SKM-1 treated with dmso at 0.1 percent for 144 hours (cell line): ENCODE results near the gene YRDC.
"Not testable (repeated sequence)": the region's sequence is repeated elsewhere in the genome, so short reads cannot be mapped to it uniquely, and the experiment has no call there.

Source experiments
- DNase-seq: peaks from one replicate; lab custom pipeline; 2025; ENCODE audit not compliant: unreplicated experiment; lab: John Stamatoyannopoulos, UW

The YRDC gene

DNA sequence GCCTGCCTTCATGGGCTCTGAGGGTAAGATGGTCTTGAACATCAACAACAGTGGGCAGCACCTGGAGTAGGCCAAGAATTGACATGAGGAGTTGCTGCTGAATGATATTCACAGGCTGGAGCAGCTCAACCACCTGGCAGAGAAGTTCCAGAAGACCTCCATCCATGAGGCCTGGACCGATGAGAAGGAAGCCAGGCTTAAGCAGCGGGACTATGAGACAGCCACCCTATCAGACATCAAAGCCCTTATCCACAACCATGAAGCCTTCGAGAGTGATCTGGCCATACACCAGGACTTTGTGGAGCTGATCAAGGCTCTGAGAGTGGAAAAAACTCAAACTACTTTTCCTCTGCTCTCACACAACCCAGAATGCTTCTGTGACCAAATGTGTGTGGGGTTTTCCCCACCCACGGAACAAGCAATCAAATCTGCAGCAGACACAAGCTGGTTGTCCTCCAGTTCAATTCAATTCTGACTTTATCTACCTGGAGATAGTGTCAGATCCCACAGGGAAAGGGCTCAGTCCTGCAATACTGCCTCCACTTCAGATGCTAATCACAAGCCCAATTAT lies 31.0 kb downstream of the YRDC start:
- DNase-seq = no peak

DNA sequence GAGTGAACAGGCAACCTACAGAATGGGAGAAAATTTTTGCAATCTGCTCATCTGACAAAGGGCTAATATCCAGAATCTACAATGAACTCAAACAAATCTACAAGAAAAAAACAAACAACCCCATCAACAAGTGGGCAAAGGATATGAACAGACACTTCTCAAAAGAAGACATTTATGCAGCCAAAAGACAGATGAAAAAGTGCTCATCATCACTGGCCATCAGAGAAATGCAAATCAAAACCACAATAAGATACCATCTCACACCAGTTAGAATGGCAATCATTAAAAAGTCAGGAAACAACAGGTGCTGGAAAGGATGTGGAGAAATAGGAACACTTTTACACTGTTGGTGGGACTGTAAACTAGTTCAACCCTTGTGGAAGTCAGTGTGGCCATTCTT lies 36.6 kb downstream of the YRDC start:
- not testable (repeated sequence) for DNase-seq

DNA sequence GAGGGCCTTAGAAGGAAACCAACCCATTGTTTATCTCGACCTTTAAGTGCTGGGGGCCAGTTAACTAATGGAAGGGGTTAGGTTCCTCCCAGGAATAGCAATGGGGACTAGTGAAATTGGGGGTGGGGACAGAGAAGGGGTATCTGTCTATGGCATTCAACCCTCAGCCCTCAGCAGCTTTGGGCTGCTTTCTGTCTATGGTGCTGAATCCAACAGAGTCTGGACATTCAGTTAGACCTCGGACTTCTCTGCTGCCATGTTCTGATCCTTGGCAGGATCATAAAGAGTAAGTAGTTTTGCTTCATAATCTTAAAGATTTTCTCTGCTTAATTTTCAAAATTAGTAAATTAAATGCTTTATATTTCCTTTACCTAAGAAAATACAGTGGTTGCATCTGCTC lies 40.5 kb downstream of the YRDC start:
- DNase-seq = no peak

DNA sequence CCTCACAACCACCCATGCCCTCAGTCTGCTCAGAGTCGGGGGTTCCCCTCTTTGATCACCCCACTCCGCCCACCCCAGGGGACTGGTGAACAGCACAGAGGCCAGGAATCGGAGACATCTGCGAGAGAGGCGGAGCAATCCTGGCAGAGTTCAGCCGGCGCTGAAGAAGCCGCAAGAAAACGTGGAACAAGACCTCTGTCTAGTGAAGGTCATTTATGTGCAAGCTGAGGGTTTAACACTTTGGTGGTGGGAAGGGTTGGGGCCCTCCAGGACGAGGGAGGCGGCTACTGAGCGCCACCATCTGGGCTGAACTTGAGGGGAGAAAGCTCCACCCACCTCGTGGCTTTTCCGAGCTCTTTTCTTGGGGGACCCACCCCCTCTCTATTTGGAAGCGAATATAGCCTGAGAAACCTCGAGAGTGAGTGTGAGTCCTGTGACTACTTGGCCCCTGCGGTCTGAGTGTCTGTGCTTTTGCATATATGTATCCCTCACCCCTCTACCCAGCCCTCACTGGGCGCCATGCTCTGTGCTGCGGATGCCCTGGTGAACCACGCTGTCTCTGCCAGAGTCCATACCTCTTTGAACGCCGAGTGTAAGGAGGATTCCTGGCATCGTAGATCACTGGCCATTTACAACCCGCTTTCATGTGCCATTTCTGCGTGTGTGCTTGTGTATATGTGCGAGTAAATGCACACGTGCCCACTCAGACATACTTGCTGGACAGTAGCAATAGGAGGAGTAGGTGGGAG lies 41.9 kb downstream of the YRDC start:
- no peak for DNase-seq

DNA sequence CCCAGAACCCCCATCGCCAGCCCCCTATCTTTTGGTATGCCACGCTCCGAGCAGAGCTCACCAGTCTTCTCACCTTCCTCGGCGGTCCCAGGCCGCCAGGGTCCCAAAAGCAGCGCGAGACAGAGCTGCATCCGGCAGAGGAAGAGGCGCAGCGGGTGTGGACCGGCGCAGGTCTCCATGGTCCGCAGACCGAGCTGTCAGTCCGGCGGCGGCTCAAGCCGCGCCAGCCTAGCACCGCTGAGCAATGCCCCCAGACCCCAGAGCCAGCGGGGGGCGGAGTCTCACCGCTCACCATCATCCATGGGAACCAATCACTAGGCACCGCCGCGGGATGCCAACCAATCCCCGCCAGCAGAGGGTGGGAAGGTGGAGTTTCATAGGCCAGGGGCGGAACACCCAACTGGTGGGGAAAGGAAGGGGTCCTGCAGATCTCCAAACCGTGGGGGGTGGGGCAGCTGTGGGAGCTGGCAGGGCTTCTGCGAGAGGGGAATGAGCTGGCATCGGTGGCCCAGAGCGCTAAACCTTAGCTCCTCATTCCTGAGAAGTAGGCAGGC lies 43.0 kb downstream of the YRDC start, which contains the start of gene EPHA10:
EPHA10 (minus strand) TSS at position 233 of the 554 bp plus-strand sequence; CDS start at position 179, 54 bp downstream.
- DNase-seq = no peak

DNA sequence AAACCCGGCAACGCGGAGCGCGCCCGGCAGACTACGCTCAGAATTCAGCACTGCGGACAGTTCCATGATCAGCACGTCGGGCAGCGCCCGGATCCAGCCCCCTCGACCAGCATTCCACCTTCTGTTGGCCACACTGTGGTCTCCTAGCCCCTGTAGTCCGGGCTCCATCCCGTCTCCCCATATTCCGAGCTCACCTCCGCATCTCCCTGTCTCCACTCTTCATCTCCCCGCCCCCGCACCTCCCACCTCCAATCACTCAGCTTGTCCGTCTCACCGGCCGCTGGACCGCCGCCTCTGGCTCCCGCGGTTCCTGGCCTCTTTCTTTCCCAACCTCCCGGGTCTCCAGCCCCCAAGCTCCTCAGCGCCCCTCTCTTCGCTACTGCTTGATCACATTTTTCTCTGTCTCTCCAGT lies 43.6 kb downstream of the YRDC start:
- no peak for DNase-seq

DNA sequence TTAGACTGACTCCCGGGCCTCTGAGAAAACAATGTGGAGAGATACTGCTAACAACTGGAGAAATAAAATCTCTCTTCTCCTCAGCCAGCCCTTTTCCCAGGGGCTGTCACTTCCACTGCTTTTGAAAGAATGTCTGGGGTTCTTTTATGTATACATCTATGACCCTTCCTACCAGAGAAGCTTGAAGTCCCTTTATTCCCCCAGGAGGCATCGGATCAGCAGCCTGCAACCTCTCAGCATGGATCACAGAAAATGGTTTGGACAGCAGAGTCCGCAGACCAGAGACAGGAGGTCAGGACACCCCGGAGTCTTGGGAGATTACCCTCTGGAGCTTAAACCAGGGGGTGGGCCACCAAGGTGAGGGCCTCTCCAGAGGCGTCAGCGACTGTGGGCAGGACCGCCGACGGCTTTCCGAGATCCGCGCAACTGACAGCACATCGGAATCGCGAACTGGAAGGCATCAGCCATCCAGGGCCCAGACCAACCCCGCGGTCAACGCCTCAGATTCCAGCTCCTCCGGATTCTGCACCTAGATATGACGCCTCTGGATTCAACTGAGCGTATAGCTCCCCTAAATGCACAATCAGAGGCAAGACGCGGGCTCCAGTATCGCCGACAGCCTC lies 44.1 kb downstream of the YRDC start:
- DNase-seq = no peak

DNA sequence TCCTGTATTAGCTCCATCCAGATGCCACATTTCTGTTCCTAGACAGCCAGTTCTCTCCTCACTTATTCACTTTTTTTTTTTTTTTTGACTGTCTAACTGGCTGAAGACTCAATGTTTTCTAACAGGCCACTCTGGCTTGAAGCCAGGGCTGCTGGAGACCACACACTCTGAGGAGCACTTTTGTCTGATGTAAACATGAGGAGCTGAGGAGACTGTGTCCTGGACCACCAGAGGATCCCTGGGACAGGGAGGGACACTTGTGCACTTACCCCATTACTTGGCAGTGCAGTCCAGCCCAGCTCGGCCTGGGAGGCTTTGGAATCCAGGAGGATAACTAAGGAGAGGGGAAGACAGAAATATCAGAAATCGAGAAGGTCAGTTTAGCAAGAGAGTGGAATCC lies 45.5 kb downstream of the YRDC start:
- no peak for DNase-seq

DNA sequence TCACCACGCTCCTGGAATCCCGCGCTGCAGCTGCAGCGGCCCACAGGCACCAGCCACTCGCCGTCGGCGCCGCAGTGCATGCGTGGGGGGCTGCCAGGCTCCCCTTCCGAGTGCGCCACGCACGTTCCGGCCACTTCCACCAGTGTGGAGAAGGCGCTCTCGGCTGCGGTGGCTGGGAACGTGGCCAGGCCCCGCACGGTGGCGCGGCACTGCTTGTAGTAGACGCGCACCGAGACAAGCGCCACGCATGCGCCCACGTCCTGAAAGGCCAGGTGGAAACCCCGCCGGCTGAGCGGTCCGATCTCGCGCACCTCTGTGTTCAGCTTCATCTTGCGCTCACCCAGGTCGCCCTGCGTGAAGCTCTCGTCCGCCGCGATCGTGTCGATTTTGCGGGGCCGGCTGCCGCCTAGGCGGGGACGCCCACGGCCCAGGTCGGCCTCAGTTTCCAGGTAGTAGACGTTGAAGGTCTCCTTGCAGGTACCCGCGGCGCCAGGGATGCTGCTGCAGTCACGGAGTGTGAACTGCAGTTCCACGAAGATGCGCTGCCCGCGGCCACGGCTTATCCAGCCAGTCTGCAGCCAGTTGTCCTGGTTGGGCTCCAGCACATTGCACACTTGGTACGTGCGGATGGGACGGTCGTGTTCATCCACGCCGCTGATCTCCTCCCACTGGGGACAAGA lies 46.5 kb downstream of the YRDC start:
- DNase-seq = no peak

DNA sequence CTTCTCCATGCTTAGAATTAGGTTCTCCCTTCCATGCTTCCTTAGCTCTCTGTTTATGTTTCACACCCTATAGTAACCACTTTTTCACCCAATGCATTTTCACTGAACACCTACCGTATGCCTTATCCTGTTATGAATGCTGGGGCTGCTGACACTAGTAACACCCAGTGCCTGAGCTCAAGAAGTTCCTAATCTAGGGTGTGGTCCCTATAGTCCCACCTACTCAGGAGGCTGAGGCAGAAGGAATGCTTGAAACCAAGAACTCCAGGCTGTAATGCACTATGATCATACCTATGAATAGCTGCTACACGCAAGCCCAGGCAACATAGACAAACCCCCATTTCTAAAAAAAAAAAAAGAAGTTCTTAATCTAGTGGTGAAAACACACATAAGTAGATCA lies 48.6 kb downstream of the YRDC start:
- no peak for DNase-seq

DNA sequence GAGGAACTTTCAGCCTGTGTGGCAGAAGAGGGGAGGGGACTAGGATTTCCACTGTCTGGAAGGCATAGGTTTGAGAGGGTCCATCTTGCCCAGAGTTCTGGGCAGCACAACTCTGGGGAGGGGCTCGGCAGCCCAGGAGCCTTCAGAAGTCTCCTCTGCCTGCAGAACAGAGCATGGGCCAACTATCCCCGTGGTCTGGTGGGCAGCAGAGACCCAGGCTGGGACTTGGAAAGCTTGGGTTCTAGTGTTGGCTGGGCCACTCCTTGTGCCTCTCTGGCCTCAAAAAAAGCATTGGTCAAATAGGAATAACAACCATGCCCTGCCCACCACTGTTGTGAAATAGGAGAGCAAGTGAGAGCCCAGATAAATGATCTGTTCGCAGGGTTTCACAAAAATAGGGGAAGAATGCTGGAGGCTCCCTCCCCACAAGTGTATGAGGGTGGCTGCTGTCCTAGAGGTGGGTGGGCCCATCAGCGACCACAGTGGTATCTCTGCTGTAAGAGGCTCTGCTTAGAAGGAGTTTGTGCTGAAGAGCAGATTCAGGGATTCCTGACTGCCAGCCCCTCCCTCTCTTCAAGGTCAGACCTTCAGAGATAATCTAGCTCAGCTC lies 52.0 kb downstream of the YRDC start:
- DNase-seq = no peak

DNA sequence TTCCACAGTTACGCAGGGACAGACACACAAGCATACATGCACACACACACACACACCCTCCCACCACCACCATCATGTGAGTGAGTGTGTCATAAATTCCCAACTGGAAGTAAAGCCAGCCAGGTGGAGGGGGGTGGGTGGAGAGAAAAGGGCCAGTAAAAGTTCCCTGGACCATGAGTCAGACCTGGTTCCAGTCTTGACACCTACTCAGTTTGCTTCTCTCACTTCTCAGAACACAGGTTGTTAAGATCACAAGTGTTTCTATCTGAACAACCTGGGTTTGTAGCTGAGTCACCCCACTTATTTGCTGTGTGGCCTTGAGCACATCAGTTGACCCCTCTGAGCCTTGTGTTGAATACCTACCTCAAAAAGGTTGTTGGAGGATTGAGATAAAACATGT lies 52.7 kb downstream of the YRDC start:
- DNase-seq = no peak

DNA sequence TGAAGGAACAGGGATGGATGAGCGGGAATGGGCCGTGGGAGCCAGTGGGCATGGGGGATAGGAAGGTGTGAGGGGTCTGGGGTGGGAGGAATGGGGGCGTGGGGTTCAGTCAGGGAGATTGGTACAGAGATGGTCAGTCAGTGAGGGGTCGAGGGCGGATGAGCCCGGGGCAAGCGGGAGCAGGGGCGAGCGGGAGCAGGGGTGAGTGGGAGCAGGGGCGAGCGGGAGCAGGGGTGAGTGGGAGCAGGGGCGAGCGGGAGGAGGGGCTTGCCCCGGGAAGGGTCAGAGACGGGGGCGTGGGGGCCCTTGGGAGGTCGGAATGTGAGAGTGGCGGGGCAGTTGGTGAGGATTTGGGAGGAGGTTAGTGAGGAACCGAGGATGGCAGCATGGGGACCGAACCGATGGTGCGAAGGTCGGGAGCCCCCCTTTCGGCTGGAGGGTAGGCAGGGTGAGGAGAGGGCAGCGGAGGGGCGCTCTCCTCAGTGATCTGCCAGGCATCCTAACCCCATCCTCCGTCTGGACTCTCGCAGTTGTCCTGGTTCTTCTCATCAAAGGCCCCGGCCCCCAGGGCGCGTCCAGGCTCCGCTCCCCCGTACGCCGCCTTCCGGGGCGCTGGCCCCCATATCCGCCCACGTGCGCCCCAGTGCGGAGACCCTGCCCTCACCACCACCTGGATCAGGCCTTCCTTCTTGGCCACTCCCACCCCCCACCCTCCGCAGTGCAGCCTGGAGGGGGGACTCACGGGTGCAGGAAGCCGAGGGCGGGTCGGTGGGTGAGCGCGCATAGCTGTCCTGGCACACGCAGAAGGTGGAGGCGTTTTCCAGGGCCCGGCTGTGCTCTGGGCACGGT lies 54.3 kb downstream of the YRDC start:
- no peak for DNase-seq
